HUES48 (cell line): Measurements from ENCODE around the gene ATXN1.

ENCODE experiments used
- H3K27ac ChIP-seq: one replicate; pipeline ENCODE4 v1.7.0; 2013; ENCODE audit warnings: low read depth, low read length, inconsistent platforms
- H3K27me3 ChIP-seq: 2 replicates; pipeline ENCODE4 v1.6.1; 2013; ENCODE audit warnings: mild to moderate bottlenecking, low read length; ENCODE audit not compliant: control insufficient read depth, insufficient read depth
- H3K36me3 ChIP-seq: 2 replicates; pipeline ENCODE4 v1.6.1; 2013; ENCODE audit warnings: low read length; ENCODE audit not compliant: control insufficient read depth, insufficient read depth
- H3K4me1 ChIP-seq: 2 replicates; pipeline ENCODE4 v1.6.1; 2013; ENCODE audit warnings: mild to moderate bottlenecking, low read length; ENCODE audit not compliant: control insufficient read depth, insufficient read depth
- H3K4me3 ChIP-seq: 2 replicates; pipeline ENCODE4 v1.5.1; 2013; ENCODE audit warnings: mild to moderate bottlenecking, low read depth, low read length
- H3K9ac ChIP-seq: 2 replicates; pipeline ENCODE4 v1.6.1; 2013; ENCODE audit warnings: mild to moderate bottlenecking, low read depth, low read length, moderate library complexity
- H3K9me3 ChIP-seq: 2 replicates; pipeline ENCODE4 v1.6.1; 2013; ENCODE audit warnings: low read length; ENCODE audit not compliant: control insufficient read depth, insufficient read depth

ATXN1 gene

DNA sequence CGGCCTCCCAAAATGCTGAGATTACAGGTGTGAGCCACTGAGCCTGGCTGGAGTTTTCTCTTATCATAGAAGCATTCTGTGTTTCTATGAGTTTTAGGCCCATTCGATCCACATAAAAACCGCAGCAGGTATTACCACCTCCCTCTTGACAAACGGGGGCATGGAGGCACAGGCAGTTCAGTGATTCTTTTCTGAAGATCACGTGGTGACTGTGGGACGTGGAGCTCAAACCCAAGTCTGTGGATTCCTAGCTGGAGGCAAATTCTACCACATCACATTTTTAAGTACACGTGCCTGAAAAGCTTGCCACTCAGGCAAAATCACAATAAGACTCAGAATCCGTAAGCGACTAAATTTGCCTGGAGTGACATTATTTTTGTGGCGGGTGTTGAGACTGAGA, 331.6 kb downstream of the ATXN1 start:
- Histone ChIP-seq H3K9ac (no peak overlapping the region), H3K4me3 (no peak overlapping the region), H3K9me3 (no peaks in the 10 kb centered on the region), H3K36me3 (no peaks in the 10 kb centered on the region), H3K27ac (no peak overlapping the region), H3K27me3 (no peaks in the 10 kb centered on the region), H3K4me1 (peaks cover 6% of the 10 kb centered on the region; the same call in 1 of the 2 replicates)

DNA sequence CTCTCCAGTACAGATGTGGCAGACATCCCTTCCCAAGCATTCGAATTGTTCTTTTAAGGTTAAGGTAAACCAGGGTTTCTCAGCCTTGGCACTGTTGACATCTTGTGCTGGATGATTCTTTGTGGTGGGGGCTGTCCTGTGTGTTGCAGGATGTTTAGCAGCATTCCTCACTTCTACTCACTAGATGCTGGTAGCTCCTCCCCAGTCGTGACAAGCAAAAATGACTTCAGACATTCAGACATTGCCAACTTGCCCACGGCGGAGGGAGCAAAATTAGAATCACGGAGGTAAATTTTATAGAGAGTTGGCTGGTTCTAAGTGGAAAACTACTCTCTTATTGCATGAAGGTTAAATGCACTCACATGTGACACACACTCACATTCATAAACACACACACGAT, 334.1 kb downstream of the ATXN1 start:
- Histone ChIP-seq H3K9me3 (no peaks in the 10 kb centered on the region), H3K9ac (no peak overlapping the region), H3K27ac (no peak overlapping the region), H3K27me3 (no peaks in the 10 kb centered on the region), H3K36me3 (no peaks in the 10 kb centered on the region), H3K4me1 (peaks cover 4% of the 10 kb centered on the region; the same call in 1 of the 2 replicates), H3K4me3 (no peak overlapping the region)

DNA sequence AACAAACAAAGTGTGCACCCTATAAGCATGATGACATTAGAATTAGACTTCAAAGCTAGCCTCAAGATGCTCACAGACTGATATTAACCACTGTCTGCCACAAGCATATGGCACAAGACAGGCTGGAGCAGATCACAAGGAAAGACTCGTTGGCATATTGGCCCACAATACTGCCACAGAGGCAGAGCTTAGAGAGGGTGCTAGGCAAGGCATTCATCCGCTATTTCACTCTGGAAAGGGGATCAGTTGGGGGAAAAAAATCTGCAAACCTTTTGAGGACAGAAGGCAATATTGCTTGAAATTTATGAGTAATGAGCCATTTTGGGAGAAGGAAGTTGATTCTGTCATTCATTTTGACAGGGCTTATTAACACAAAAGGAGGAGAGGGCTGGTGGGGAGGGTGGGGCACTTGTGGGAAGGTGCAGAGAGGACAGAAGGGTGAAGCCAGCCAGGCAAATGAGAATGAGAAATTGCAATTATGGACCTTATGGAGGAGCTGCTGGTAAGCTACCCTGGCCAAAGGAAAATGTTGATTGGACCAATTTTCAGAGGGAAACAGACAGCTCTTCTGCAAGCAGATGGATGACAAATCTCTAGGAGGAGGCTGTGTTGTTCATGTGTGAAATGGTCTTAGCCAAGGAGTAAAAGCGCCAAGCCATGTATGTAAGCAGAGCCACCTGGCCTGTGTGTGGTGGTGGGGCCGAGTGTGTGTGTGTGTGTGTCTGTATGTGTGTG, 335.2 kb downstream of the ATXN1 start:
- Histone ChIP-seq H3K36me3 (no peaks in the 10 kb centered on the region), H3K27ac (no peak overlapping the region), H3K9ac (no peak overlapping the region), H3K4me1 (peaks cover 3% of the 10 kb centered on the region), H3K27me3 (no peaks in the 10 kb centered on the region), H3K9me3 (no peaks in the 10 kb centered on the region), H3K4me3 (no peak overlapping the region)

DNA sequence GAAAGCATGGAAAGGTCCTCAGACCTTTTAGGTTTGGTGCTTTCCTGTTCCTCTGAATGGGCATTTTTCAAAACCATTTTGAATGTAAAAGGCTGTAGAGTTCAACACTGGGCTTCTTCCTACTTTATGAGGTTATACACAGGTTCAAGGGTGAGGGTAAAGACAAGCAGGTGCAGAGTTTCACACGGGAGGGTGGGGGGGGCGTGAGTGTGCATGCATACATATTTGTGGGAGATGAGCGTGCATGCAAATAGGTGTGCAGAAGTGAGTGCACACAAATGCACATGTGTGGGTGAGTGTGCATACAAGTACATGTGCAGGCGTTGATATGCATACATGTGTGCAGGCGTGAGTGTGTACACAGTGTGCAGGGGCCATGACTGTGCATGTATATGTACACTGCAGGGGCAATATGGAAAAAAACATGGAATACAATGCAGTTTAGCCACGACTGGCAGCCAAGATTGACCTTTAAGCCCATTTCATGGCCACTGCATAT, 339.7 kb downstream of the ATXN1 start:
- no peaks in the 10 kb centered on the region for H3K9me3 ChIP-seq
- no peak overlapping the region for H3K4me3 ChIP-seq
- no peak overlapping the region for H3K9ac ChIP-seq
- peaks cover 17% of the 10 kb centered on the region for H3K4me1 ChIP-seq
- no peak overlapping the region for H3K27ac ChIP-seq
- H3K27me3 ChIP-seq, result no peaks in the 10 kb centered on the region
- no peaks in the 10 kb centered on the region for H3K36me3 ChIP-seq

DNA sequence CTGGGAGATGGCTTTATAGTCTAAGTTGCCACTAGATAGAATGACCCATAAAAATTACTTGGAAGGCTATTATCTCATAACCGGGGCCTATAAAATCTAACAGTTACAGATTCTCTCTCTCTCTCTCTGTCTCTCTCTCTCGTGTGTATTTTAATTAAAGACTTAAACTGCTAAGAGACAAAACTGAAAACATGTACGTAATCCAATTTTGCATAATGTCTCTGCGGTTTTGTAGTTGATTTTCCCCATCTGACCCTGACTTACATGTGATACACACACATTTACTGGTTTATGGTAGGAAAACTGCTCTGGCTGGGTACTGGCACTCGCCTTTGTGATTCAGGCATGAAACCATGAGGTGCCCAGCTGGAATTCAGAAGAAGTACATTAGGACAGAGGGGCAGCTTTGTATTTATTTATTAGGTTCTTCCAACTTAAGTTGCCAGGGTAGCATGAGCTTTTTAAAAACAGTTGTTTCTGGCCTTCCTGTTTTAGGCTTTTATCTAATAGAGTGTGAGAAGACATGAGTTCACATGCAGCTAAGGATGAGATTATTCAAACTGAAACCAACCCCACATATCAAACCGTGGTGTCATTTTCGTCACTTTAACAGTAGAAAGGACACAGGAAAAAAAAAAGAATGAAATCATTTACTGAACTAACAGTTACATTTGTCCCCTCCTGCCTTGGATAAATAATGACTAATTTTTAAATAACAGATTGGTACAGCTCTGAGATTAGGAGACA, 340.4 kb downstream of the ATXN1 start:
- no peak overlapping the region for H3K9ac ChIP-seq
- H3K27me3 ChIP-seq, result no peaks in the 10 kb centered on the region
- H3K9me3 ChIP-seq, result no peaks in the 10 kb centered on the region
- H3K36me3 ChIP-seq, result no peaks in the 10 kb centered on the region
- H3K4me3 ChIP-seq, result no peak overlapping the region
- H3K4me1 ChIP-seq, result peaks cover 17% of the 10 kb centered on the region
- H3K27ac ChIP-seq, result no peak overlapping the region

DNA sequence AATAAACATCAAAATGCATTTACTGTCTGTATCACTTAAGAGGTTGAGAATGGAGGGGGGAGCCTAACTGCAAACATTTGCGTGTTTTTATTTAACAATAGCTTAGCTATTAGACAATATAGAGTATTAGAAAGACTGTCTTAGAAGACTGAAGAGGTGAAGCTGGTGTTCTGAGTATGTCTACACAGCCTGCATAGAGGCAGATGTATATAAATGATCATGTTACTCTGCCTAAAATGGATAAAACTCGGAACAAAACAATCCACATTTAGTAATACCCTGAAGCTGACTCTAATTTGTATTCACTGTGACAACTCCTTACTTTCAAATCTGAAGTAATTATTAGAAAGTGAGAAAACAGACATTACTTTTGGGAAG, 340.9 kb downstream of the ATXN1 start:
- Histone ChIP-seq H3K4me1 (peaks cover 17% of the 10 kb centered on the region), H3K9me3 (no peaks in the 10 kb centered on the region), H3K27me3 (no peaks in the 10 kb centered on the region), H3K36me3 (no peaks in the 10 kb centered on the region), H3K9ac (no peak overlapping the region), H3K4me3 (no peak overlapping the region), H3K27ac (no peak overlapping the region)

DNA sequence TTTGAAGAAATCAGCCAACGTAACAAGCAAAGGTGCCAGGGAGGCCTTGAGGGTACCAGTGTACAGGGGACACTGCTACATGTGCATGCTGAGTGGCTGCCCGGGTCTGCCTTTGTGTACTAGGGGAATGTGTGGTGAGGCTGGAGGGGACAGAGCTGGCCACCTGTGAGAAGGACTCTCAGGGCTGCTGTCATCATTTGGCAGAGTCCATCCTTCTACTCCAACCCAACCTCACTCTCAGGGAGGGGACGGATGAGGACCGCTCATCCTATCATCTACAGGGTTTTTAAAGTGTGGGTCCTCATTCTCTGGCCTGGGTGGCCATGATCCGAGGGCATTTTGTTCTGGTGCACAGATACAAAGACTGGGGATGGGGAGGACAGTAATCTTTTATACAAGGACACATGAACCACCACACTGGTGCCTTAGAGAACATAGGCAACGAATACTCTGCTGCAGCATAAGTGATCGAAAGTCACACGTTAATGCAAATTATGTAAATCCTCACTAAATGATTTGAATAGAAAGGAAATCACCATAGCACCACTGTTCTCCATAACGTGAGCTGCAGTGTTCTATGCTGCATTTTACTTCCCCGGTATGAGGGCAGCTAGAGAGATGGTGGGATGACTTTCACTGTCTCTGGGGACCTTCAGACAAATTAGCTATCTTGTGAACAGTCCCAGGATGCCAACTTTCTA, 341.5 kb downstream of the ATXN1 start:
- no peak overlapping the region for H3K27ac ChIP-seq
- H3K4me3 ChIP-seq, result no peak overlapping the region
- H3K4me1 ChIP-seq, result peaks cover 17% of the 10 kb centered on the region
- no peaks in the 10 kb centered on the region for H3K27me3 ChIP-seq
- no peak overlapping the region for H3K9ac ChIP-seq
- no peaks in the 10 kb centered on the region for H3K9me3 ChIP-seq
- H3K36me3 ChIP-seq, result no peaks in the 10 kb centered on the region

DNA sequence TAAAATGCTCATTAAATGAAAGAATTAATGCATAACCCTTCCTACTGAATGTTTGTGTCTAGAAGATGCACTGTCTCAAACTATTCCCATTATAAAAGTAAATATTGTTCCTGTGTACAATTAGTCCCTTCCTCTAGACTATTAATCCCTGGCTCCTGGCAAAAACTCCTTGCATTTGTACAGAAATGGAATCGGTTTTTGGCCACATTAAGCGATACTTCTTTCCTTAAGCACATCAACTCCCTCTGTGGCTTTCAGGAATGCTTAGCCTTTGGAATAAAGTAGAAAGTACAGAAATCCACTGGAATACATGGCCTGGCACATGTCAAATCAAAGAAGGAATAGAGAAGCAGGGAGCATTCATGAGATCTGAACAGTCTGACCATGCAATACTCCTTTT, 343.1 kb downstream of the ATXN1 start:
- Histone ChIP-seq H3K27me3 (no peaks in the 10 kb centered on the region), H3K4me1 (peaks cover 17% of the 10 kb centered on the region), H3K27ac (no peak overlapping the region), H3K36me3 (no peaks in the 10 kb centered on the region), H3K9me3 (no peaks in the 10 kb centered on the region), H3K4me3 (no peak overlapping the region), H3K9ac (no peak overlapping the region)

DNA sequence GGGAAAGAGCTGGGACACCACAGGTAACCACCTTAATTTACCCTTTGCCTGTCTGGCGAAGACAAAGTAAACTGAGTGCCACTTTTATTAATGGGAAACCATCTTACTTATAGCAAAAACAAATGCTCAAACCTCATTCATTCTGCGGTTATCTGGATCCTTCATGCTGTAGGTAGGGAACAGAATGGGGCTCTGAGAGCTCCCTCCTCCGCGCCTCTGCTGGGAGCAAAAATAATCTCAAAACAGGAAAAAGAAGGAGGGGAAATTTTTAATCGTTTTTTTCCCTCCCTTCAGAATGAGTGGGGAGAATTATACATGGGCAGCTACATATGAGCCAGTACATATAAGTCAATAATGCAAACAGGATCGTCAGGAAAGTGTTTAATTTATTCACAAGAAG, 345.6 kb downstream of the ATXN1 start:
- Histone ChIP-seq H3K9ac (no peak overlapping the region), H3K27me3 (no peaks in the 10 kb centered on the region), H3K4me3 (no peak overlapping the region), H3K9me3 (no peaks in the 10 kb centered on the region), H3K27ac (no peak overlapping the region), H3K4me1 (peaks cover 10% of the 10 kb centered on the region), H3K36me3 (no peaks in the 10 kb centered on the region)

DNA sequence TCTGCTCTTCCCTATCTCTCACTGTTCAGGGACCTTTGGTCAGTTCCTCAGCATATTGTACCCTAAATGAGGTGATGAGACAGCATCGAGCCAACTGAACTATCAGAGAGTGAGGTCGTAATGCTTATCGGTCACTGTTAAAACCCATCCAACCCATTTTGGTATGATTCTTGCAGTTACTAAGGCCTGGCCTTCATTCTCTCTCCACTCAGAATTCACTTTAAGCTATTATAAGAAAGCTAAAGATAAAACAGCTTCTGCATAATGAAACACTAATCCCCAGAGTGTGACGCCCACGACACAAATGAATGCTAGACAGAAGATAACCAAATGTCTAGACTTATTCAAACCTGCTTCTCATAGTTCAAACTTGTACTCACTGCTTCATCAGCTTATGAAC, 347.1 kb downstream of the ATXN1 start:
- no peaks in the 10 kb centered on the region for H3K9me3 ChIP-seq
- H3K9ac ChIP-seq, result no peak overlapping the region
- H3K4me1 ChIP-seq, result no peaks in the 10 kb centered on the region
- no peak overlapping the region for H3K4me3 ChIP-seq
- H3K27me3 ChIP-seq, result no peaks in the 10 kb centered on the region
- no peak overlapping the region for H3K27ac ChIP-seq
- no peaks in the 10 kb centered on the region for H3K36me3 ChIP-seq

DNA sequence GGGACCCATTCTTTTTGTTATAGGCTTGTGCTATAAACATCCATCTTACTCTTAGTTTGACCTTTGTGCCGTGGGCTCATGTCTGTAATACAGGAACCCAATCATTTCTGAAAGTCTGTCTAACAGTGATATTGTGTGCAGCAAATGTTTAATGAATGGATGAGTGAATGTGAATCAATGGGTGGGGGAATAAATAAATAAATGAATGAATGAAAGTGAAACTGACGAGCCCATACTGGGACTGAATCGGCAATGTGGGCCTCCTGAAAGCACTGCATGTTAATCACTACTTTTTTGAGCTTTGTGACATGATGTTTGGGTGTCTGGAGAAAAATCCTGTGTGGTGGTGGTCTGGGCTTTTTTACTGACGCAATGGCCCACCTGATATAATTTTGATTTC, 347.9 kb downstream of the ATXN1 start:
- no peaks in the 10 kb centered on the region for H3K36me3 ChIP-seq
- H3K9ac ChIP-seq, result no peak overlapping the region
- no peak overlapping the region for H3K27ac ChIP-seq
- no peaks in the 10 kb centered on the region for H3K27me3 ChIP-seq
- H3K9me3 ChIP-seq, result no peaks in the 10 kb centered on the region
- no peaks in the 10 kb centered on the region for H3K4me1 ChIP-seq
- no peak overlapping the region for H3K4me3 ChIP-seq
